ENCODE measurements around the gene FAM81B.

The FAM81B gene

GRCh38 chr5:95440825-95441224 is 49.7 kb downstream of the FAM81B start:
- H3K4me3 ChIP-seq (ENCODE audit: low read depth in 1 of 2, low read length in 2 of 2): no peak overlapping the region
- no peak overlapping the region for H3K27ac ChIP-seq (ENCODE audit: low read length)
- no peaks in the 10 kb centered on the region for H3K36me3 ChIP-seq (ENCODE audit: control insufficient read depth in 1 of 2, insufficient read depth in 2 of 2, low read length in 2 of 2)
- H3K4me1 ChIP-seq (ENCODE audit: control insufficient read depth in 1 of 2, insufficient read depth in 2 of 2, low read length in 2 of 2): no peaks in the 10 kb centered on the region
- H3K9me3 ChIP-seq (ENCODE audit: control insufficient read depth in 1 of 2, low read length in 2 of 2): no peaks in the 10 kb centered on the region
- no peaks in the 10 kb centered on the region for H3K27me3 ChIP-seq (ENCODE audit: low read depth, low read length)

GRCh38 chr5:95441636-95442035 is 50.5 kb downstream of the FAM81B start:
- no peaks in the 10 kb centered on the region for H3K4me1 ChIP-seq (ENCODE audit: control insufficient read depth in 1 of 2, insufficient read depth in 2 of 2, low read length in 2 of 2)
- H3K36me3 ChIP-seq (ENCODE audit: control insufficient read depth in 1 of 2, insufficient read depth in 2 of 2, low read length in 2 of 2): no peaks in the 10 kb centered on the region
- no peaks in the 10 kb centered on the region for H3K27me3 ChIP-seq (ENCODE audit: low read depth, low read length)

DNA sequence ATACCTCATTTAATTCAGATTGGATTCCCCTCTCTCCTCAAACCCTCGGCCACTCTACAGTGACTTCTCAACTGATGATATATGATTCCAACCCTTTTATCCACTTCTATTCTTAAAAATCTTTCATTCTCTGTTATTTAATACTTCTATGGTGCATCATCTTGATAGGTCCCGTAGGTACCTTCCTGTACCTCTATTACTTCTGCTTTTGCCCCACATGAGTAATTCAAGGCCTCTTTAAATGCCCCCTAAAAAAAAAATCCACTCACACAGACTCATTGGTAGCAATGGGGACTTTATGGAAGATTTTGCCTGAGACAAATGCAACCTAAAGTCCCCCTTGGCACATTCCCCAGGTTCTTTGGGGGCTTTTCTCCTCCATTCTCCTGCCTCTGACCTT is 54.3 kb downstream of the FAM81B start:
- H3K4me3 ChIP-seq (ENCODE audit: low read depth in 1 of 2, low read length in 2 of 2): no peak overlapping the region
- H3K4me1 ChIP-seq (ENCODE audit: control insufficient read depth in 1 of 2, insufficient read depth in 2 of 2, low read length in 2 of 2): no peaks in the 10 kb centered on the region
- H3K27me3 ChIP-seq (ENCODE audit: low read depth, low read length): no peaks in the 10 kb centered on the region
- H3K9me3 ChIP-seq (ENCODE audit: control insufficient read depth in 1 of 2, low read length in 2 of 2): no peaks in the 10 kb centered on the region
- H3K36me3 ChIP-seq (ENCODE audit: control insufficient read depth in 1 of 2, insufficient read depth in 2 of 2, low read length in 2 of 2): no peaks in the 10 kb centered on the region
- H3K27ac ChIP-seq (ENCODE audit: low read length): no peak overlapping the region

More at GRCh38 chr5:95441636-95442035, 50.5 kb downstream of the FAM81B start:
- no peak overlapping the region for H3K27ac ChIP-seq (ENCODE audit: low read length)
- H3K4me3 ChIP-seq (ENCODE audit: low read depth in 1 of 2, low read length in 2 of 2): no peak overlapping the region
- H3K9me3 ChIP-seq (ENCODE audit: control insufficient read depth in 1 of 2, low read length in 2 of 2): no peaks in the 10 kb centered on the region

DNA sequence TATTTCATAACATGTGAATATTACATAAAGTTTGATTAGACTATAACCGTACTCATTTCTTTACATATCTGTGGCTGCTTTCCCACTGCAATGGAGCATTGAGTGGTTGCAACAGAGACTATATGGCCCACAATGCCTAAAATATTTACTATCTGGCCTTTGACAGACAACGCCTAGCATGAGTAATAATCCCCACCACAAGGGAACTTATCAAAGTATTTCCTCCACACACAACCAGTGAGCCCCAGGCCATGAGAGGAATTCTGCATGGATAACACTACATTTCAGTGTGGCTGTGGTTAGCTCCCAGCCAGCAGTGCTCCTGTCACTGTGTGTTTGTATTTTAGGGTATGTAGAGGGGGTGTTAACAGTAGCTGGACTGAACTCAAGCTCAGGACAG is 54.8 kb downstream of the FAM81B start:
- no peak overlapping the region for H3K27ac ChIP-seq (ENCODE audit: low read length)
- H3K9me3 ChIP-seq (ENCODE audit: control insufficient read depth in 1 of 2, low read length in 2 of 2): no peaks in the 10 kb centered on the region
- no peaks in the 10 kb centered on the region for H3K27me3 ChIP-seq (ENCODE audit: low read depth, low read length)
- no peaks in the 10 kb centered on the region for H3K4me1 ChIP-seq (ENCODE audit: control insufficient read depth in 1 of 2, insufficient read depth in 2 of 2, low read length in 2 of 2)
- no peak overlapping the region for H3K4me3 ChIP-seq (ENCODE audit: low read depth in 1 of 2, low read length in 2 of 2)
- H3K36me3 ChIP-seq (ENCODE audit: control insufficient read depth in 1 of 2, insufficient read depth in 2 of 2, low read length in 2 of 2): no peaks in the 10 kb centered on the region

DNA sequence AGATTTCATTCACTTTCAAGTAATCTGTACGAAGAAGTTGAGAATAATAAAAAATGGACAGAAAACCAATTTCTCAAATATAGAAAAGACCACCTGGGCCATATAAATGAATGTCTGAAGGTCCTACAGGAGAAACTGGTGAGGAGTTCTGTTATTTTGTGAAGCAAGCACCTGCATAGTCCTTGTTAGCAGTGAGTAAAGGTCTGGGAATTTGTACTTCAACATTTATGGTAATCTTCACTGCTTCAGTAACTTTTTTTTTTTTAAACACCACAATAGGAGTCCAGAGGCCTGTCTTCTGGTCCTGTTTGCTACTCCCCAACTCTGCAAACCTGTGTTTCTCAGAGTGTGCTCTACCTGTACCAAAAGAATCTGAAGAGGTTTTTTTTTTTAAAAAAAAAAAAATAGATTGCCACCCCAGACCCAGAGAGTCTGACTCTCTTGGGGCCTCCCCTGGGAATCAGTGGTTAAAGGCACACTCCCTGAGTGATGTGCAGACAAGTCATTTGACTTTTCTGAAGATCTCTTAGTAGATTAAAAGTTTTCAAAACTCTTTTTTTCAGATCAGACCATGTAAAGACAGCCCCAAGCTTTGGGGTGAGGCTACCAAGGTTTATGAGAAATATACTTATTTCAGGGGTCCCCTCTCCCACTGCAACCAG is 55.5 kb downstream of the FAM81B start:
- no peaks in the 10 kb centered on the region for H3K9me3 ChIP-seq (ENCODE audit: control insufficient read depth in 1 of 2, low read length in 2 of 2)
- no peaks in the 10 kb centered on the region for H3K27me3 ChIP-seq (ENCODE audit: low read depth, low read length)
- no peak overlapping the region for H3K4me3 ChIP-seq (ENCODE audit: low read depth in 1 of 2, low read length in 2 of 2)
- no peak overlapping the region for H3K27ac ChIP-seq (ENCODE audit: low read length)
- H3K36me3 ChIP-seq (ENCODE audit: control insufficient read depth in 1 of 2, insufficient read depth in 2 of 2, low read length in 2 of 2): no peaks in the 10 kb centered on the region
- H3K4me1 ChIP-seq (ENCODE audit: control insufficient read depth in 1 of 2, insufficient read depth in 2 of 2, low read length in 2 of 2): no peaks in the 10 kb centered on the region

GRCh38 chr5:95447961-95448360 is 56.8 kb downstream of the FAM81B start:
- no peak overlapping the region for H3K27ac ChIP-seq (ENCODE audit: low read length)
- H3K9me3 ChIP-seq (ENCODE audit: control insufficient read depth in 1 of 2, low read length in 2 of 2): no peaks in the 10 kb centered on the region
- H3K36me3 ChIP-seq (ENCODE audit: control insufficient read depth in 1 of 2, insufficient read depth in 2 of 2, low read length in 2 of 2): no peaks in the 10 kb centered on the region
- no peaks in the 10 kb centered on the region for H3K4me1 ChIP-seq (ENCODE audit: control insufficient read depth in 1 of 2, insufficient read depth in 2 of 2, low read length in 2 of 2)
- H3K27me3 ChIP-seq (ENCODE audit: low read depth, low read length): no peaks in the 10 kb centered on the region
- H3K4me3 ChIP-seq (ENCODE audit: low read depth in 1 of 2, low read length in 2 of 2): no peak overlapping the region

- Histone ChIP-seq H3K27ac (ENCODE audit: low read length) (no peak overlapping the region), H3K36me3 (ENCODE audit: control insufficient read depth in 1 of 2, insufficient read depth in 2 of 2, low read length in 2 of 2) (no peaks in the 10 kb centered on the region), H3K4me1 (ENCODE audit: control insufficient read depth in 1 of 2, insufficient read depth in 2 of 2, low read length in 2 of 2) (no peaks in the 10 kb centered on the region), H3K27me3 (ENCODE audit: low read depth, low read length) (no peaks in the 10 kb centered on the region), H3K4me3 (ENCODE audit: low read depth in 1 of 2, low read length in 2 of 2) (no peak overlapping the region), H3K9me3 (ENCODE audit: control insufficient read depth in 1 of 2, low read length in 2 of 2) (no peaks in the 10 kb centered on the region)
Observed at GRCh38 chr5:95448789-95449188, 57.6 kb downstream of the FAM81B start.

DNA sequence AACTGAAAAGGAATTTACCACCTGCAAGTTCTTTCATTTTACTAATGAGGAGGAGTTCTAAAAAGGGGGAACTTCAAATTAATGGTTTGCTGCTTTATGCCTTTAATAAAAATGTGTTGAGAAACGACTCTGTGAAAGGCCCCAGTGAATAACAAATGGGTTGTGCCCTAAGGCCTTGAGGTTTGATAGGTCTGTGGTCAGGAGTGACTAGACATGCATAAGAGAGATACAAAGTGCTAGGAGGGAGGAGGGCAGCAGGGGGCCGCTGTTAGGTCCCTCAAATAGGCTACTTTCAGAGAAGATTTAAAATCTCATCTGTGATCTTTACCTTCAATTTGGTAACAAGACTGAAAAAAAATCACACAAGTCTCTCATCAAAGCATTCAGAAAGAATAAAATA is 58.3 kb downstream of the FAM81B start:
- H3K36me3 ChIP-seq (ENCODE audit: control insufficient read depth in 1 of 2, insufficient read depth in 2 of 2, low read length in 2 of 2): no peaks in the 10 kb centered on the region
- no peaks in the 10 kb centered on the region for H3K9me3 ChIP-seq (ENCODE audit: control insufficient read depth in 1 of 2, low read length in 2 of 2)
- H3K4me1 ChIP-seq (ENCODE audit: control insufficient read depth in 1 of 2, insufficient read depth in 2 of 2, low read length in 2 of 2): no peaks in the 10 kb centered on the region
- H3K27ac ChIP-seq (ENCODE audit: low read length): no peak overlapping the region
- H3K4me3 ChIP-seq (ENCODE audit: low read depth in 1 of 2, low read length in 2 of 2): no peak overlapping the region
- H3K27me3 ChIP-seq (ENCODE audit: low read depth, low read length): no peaks in the 10 kb centered on the region

DNA sequence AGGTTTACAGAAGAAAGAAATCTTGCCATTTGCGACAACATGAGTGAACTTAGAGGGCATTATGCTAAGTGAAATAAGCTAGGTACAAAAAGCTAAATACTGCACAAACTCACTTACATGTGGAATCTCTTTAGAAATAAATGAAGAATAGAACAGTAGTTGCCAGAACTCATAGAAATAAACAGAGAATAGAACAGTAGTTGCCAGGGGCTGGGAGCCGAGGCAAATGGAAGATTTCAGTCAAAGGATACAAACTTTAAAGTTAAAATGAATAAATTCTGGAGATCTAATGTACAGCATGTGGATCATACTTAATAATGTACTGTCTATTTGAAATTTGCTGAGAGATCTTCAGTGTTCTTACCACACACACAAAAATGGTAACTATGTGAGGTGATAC is 63.4 kb downstream of the FAM81B start:
- Histone ChIP-seq H3K36me3 (ENCODE audit: control insufficient read depth in 1 of 2, insufficient read depth in 2 of 2, low read length in 2 of 2) (no peaks in the 10 kb centered on the region), H3K27me3 (ENCODE audit: low read depth, low read length) (no peaks in the 10 kb centered on the region), H3K4me1 (ENCODE audit: control insufficient read depth in 1 of 2, insufficient read depth in 2 of 2, low read length in 2 of 2) (no peaks in the 10 kb centered on the region), H3K27ac (ENCODE audit: low read length) (no peak overlapping the region), H3K9me3 (ENCODE audit: control insufficient read depth in 1 of 2, low read length in 2 of 2) (no peaks in the 10 kb centered on the region), H3K4me3 (ENCODE audit: low read depth in 1 of 2, low read length in 2 of 2) (no peak overlapping the region)

DNA sequence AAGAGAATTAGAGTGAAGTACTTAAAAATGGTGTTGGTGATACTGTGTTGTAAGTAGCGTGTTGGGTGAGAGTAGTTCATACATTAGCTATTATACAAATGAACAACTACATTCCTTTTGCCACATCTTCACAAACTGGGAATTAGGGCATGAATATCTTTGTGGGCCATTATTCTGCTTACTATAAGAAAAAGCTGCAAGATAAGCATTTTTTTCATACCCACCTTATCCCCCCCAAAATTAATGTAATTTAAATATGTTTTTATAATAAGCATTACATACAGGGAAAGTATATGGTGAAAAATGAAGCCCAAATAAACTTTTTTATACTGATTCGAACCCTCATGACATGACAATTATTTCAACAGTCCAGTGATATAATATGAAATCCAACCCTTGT is 69.5 kb downstream of the FAM81B start:
- H3K27me3 ChIP-seq (ENCODE audit: low read depth, low read length): no peaks in the 10 kb centered on the region
- H3K9me3 ChIP-seq (ENCODE audit: control insufficient read depth in 1 of 2, low read length in 2 of 2): no peaks in the 10 kb centered on the region
- peaks cover 24 to 29% of the 10 kb centered on the region in 2 donors for H3K36me3 ChIP-seq (ENCODE audit: control insufficient read depth in 1 of 2, insufficient read depth in 2 of 2, low read length in 2 of 2)
- H3K4me3 ChIP-seq (ENCODE audit: low read depth in 1 of 2, low read length in 2 of 2): no peak overlapping the region
- no peaks in the 10 kb centered on the region for H3K4me1 ChIP-seq (ENCODE audit: control insufficient read depth in 1 of 2, insufficient read depth in 2 of 2, low read length in 2 of 2)
- H3K27ac ChIP-seq (ENCODE audit: low read length): no peak overlapping the region

- Histone ChIP-seq H3K4me1 (ENCODE audit: control insufficient read depth in 1 of 2, insufficient read depth in 2 of 2, low read length in 2 of 2) (no peaks in the 10 kb centered on the region), H3K4me3 (ENCODE audit: low read depth in 1 of 2, low read length in 2 of 2) (no peak overlapping the region), H3K36me3 (ENCODE audit: control insufficient read depth in 1 of 2, insufficient read depth in 2 of 2, low read length in 2 of 2) (peaks cover 16 to 30% of the 10 kb centered on the region in 2 donors), H3K27ac (ENCODE audit: low read length) (no peak overlapping the region), H3K27me3 (ENCODE audit: low read depth, low read length) (no peaks in the 10 kb centered on the region), H3K9me3 (ENCODE audit: control insufficient read depth in 1 of 2, low read length in 2 of 2) (no peaks in the 10 kb centered on the region)
Observed at GRCh38 chr5:95471487-95471886, 80.3 kb downstream of the FAM81B start.

DNA sequence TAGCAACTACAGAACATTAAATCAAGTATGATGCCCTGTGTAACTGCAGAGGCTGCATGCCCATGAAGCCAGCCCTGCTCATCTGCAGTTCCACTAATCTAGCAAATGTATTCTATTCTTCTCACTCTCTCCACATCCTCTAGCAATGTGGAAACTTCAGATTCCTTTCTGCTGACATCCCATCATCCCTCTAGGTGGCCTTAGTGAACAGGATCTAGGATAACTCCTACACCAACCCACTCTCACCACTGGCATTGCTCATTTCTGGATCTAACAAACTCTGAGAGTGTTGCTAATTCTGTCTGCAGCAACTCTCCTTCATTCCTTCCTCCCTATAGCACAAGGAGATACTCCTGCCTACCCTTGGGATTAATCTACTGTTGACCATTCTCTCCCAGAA is 80.8 kb downstream of the FAM81B start:
- H3K9me3 ChIP-seq (ENCODE audit: control insufficient read depth in 1 of 2, low read length in 2 of 2): no peaks in the 10 kb centered on the region
- H3K4me3 ChIP-seq (ENCODE audit: low read depth in 1 of 2, low read length in 2 of 2): no peak overlapping the region
- H3K27me3 ChIP-seq (ENCODE audit: low read depth, low read length): no peaks in the 10 kb centered on the region
- no peak overlapping the region for H3K27ac ChIP-seq (ENCODE audit: low read length)
- H3K4me1 ChIP-seq (ENCODE audit: control insufficient read depth in 1 of 2, insufficient read depth in 2 of 2, low read length in 2 of 2): no peaks in the 10 kb centered on the region
- peaks cover 16 to 26% of the 10 kb centered on the region in 2 donors for H3K36me3 ChIP-seq (ENCODE audit: control insufficient read depth in 1 of 2, insufficient read depth in 2 of 2, low read length in 2 of 2)

Measured in muscle layer of duodenum (tissue), 2 donors.